HS-5 (cell line): ENCODE results near the gene CYB561D2.
A peak's percentile ranks its signal among the peaks of the same experiment; 100 is the strongest.

Source experiments
- DNase-seq: peaks from one replicate; pipeline ENCODE4 v3.0.0-alpha.2; 2012; ENCODE audit warnings: low read depth

CYB561D2 gene

DNA sequence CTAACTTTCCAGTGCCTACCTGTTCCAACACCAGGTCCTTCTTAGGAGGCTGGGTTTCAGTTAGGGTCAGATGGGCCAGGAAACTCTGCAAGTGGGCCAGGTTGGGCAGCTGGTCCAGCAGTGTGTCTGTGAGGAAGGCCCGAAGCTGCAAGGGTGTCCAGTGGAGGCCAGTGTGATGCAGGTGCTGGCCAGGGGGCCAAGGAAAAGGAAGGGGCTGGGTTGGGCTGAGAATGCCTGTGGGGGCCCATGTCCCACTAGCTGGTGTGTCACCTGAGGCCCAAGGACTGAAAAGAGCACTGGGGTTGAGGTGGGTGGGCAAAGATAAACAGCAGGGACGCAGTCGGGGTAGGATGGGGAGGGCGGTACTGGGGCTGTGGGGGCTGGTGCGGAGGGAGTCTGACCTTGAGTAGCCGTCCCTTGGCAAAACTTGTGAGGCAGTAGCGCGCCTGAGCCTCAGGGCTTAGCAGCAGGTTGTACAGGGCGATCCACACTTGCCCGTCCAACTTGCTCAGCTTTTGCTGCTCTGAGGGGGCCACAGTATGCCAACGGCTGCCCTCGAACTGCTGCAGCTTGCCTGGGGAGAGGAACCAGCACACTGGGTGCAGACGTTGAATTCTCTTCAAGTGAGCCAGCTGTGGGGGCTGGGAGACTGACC, 8.5 kb upstream of the CYB561D2 start:
- no peak for DNase-seq

DNA sequence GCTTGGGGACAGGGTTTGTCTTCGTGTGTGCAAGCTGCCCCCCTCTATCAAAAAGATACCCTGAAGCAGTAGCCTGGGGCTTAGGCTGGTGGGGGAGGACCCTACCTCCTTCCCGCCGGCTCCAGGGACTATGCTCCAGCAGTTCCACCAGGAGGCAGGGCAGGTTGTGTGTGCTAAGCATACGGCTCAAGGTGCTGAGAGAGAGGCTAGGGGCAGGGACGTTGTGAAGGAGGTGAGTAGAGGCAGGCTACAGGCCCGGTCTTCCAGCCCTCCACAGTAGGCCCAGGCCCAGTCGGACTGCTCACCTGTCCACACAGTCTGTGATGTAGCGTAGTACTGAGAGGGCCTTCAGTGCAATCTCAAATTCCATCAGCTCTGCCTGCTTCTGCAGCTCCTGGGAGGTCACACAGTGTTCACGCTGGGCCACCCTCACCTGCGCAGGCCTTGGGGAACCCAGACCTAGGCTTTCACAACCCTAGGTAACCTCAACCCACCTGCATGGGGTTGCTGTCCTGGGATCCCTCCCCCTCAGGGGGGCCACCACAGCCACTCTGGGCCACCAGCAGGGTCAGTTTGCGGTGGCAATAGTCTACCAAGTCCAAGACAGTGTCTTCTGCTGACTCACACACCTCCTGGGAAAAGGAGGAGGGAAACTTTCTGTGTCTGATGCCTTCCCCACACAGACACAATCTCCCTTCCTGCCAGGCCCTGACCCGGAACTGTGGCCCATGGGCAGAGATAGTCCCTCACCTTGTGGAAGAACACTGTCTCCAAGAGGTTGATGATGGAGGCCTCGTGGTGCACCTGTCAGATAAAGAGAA, 7.6 kb upstream of the CYB561D2 start:
- no peak for DNase-seq

GRCh38 chr3:50345008-50345407, 5.7 kb upstream of the CYB561D2 start:
- no peak for DNase-seq

- DNase-seq: no peak
Observed at GRCh38 chr3:50345586-50346234, 5.0 kb upstream of the CYB561D2 start, which contains the start of gene ZMYND10. Gene ZMYND10 (minus strand): TSS chr3:50345732. CDS start chr3:50345579, 153 bp downstream.

GRCh38 chr3:50347187-50347813, 3.4 kb upstream of the CYB561D2 start:
- no peak for DNase-seq

- DNase-seq: no peak
Observed at GRCh38 chr3:50350213-50350526, 492 bp upstream of the CYB561D2 start.

DNA sequence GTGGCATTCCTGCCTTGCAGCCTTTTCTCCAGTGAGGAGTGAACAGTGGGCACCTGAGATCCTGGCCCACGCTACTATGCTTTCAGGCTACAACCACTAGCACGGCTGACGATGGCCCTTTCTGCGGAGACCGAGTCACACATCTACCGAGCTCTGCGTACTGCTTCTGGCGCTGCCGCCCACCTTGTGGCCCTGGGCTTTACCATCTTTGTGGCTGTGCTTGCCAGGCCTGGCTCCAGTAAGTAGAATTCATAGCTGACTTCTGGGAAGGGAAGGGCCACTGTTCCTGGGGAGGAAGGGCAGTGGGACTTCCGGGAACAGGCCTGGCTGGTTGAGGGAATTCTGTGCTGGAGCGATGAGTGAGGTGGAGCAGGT, 648 bp downstream of the CYB561D2 start:
- DNase-seq: no peak

GRCh38 chr3:50352781-50353180, 2.1 kb downstream of the CYB561D2 start:
- DNase-seq: no peak

- DNase-seq: no peak
Observed at GRCh38 chr3:50353245-50354004, 2.8 kb downstream of the CYB561D2 start.

GRCh38 chr3:50354186-50354764, 3.6 kb downstream of the CYB561D2 start:
- DNase-seq: no peak

DNA sequence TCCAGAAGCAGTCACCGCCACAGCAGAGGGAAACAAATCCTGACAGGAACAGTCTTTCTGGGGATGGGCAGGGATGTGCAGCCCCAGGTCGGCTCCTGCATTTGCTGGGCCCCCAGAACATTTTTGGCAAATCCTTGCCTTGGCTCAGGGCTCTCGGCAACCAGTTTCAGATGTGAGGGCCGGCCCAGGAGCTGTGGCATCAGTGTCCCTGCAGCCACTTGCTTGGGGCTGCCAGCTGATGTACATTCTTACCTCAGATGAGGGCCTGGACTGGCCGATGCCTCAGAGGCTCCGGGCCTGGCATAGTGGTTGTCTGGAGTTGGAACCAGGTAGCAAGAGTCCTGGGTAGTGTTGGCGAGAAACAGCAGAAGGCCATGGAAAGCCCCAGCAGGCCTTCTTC, 4.2 kb downstream of the CYB561D2 start:
- DNase-seq: no peak

GRCh38 chr3:50355829-50356552, 5.3 kb downstream of the CYB561D2 start:
- DNase-seq: no peak

DNA sequence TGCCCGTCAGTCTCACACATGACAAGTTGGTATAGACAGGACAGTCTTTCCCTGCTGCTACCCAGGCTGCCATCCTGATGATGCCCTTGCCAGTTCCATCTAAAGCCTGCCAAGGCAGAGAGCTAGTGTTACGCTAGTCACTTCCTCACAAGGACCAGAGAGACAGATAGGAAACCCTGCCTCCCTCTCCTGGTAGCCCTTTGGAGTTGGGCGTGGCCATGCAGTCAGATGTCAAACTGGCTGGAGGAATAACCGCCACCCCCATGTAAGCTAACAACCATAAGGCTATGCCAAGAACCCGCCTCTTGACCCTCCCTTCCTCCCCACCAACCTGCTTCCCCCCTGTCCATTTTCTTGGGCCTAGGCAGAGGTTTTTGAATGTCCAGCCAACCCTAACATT, 5.9 kb downstream of the CYB561D2 start:
- DNase-seq: no peak

GRCh38 chr3:50357481-50357880, 6.8 kb downstream of the CYB561D2 start:
- DNase-seq: no peak

DNA sequence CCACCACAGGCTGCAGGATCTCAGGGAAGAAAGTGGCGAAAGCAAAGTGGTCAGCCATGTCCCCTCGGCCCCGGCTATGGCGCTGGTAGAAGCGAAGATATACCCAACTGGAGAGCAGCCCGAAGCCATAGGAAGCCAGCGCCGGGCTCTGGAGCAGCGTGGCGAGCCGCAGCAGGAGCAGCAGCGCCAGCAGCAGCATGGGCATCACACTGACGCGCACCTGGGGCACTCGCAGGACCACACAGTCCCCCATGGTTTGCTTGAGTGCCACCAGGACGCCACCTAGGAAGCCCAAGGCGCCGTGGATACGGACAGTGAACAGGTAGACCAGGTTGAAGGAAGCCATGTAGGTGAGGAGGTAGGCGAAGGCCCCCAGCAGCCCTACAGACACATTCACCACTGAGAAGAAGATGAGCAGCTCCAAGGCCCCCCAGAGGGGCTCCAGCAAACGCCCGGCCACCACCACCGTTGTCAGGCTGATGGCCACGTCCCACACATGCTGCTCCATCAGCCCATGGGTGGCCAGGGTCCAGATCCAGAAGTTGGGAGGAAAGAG, 7.8 kb downstream of the CYB561D2 start:
- DNase-seq: no peak

DNA sequence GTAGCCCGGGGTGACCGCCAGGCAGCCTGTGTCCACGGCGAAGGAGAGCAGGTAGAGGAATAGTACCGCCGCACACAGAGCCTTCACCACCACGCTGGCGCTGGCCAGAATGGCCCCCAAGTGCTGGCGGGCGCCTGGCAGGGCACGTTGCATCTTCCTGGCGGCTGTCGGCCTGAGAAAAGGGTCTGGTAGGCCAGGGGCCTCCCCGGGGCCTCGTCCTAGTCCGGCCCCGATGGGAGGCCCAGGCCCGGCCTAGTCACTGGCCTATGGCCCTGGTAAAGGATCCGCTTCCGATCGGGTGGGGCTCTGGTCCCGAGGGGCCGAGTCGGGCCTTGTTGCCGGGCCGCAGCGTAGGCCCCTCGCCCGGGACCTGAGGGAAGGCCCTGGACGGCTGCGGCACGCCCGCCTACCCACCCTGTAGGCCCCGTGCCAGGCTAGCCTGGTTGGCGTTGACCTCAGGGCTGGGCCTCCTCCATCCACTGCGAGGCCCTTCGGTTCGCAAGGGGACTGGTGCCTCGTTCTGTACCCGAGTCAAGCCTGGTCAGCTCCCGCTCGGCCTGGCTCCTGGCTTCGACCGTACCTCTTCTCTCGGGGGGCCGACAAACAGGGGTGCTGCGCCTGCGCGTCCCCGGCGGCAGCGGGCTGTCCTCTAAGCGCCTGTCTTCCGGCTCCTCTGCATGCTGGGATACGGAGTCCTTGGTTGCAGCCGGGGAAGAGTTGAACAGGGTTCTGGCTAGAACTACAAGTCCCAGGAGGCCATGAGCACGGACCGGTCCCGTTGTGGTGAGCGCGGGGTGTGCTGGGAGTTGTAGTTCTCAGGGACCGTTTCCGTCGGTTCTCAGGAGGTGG, 8.5 kb downstream of the CYB561D2 start, which contains the start of gene TMEM115:
Gene TMEM115 (minus strand): TSS at position 611 of the 849 bp plus-strand sequence. CDS start 458 bp downstream, at position 153.
- peak; percentile 94 for DNase-seq

GRCh38 chr3:50359760-50360110, 9.1 kb downstream of the CYB561D2 start:
- no peak for DNase-seq

- DNase-seq: no peak
Observed at GRCh38 chr3:50364573-50365079, 14.0 kb downstream of the CYB561D2 start.

DNA sequence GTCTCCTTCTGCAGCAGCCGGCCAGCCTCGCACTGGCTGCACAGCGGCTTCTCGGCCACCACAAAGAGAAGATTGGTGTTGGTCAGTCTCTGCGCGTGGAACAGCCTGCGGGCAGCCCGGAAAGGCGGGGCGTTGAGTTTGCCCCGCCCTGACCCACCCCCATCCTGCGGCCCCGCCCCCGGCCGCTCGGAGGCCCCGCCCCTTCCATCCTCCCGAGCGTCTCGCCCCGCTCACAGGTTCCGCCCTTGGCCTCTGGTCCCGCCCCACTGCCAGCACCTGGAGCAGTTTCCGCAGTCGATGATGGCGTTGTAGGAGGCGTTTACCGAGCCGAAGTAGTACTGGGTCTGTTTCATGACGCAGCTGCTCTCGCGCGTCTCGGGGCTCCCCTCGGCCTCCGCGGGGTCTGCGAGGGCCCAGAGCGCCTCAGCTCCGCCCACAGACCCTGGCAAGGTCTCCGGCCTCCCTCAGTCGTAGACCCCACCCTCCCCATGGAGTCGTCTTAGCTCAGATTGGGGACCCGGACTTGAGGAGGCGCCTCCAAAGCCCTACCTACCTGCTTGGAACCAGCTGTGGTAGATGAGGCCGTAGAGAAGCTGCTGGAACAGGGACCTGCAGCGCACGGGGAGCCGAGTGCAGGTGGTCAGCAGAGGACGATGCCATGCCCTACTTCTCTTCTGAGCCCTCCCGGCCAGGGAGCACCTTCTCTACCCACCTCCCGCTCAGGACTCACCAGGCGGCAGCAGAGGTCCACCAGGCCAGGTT, 14.6 kb downstream of the CYB561D2 start:
- DNase-seq: no peak
